SK-N-SH (cell line): ENCODE data around the gene MAPT. TPM values are rescaled to one million over a fixed set of nuclear protein-coding genes. Genes with fewer than 3 reads are reported as not detected.
"Not testable (repeated sequence)": the region's sequence is repeated elsewhere in the genome, so short reads cannot be mapped to it uniquely, and the experiment has no call there.

Experiments used
- CTCF ChIA-PET: fragments of 300-600, 350-600 bp; formaldehyde crosslinking; extraction: SDS; loops from one replicate; lab custom pipeline; 2021; lab: Yijun Ruan, JAX
- POLR2A ChIA-PET: fragments of 350-600 bp; sonication (Branson Sonifier 250); formaldehyde crosslinking; extraction: SDS; loops from one replicate; lab custom pipeline; 2020; ENCODE audit warnings: antibody characterized with exemption, inconsistent platforms; lab: Yijun Ruan, JAX
- DNase-seq: peaks from one replicate; pipeline ENCODE4 v3.0.0; 2012
- H2AFZ ChIP-seq: fragments of 200-600 bp; sonication (generic); 2 replicates; pipeline ENCODE4 v1.8.1; 2016; ENCODE audit warnings: antibody characterized with exemption, mild to moderate bottlenecking, low read depth
- H3F3A ChIP-seq: fragments of 200-600 bp; sonication (generic); replicated peaks from 2 replicates; pipeline ENCODE3; 2016; ENCODE audit warnings: antibody characterized with exemption, mild to moderate bottlenecking; ENCODE audit not compliant: insufficient read depth
- H3K27ac ChIP-seq, 2 experiments: fragments of 200-500 bp in 1 of 2; fragments of 200-600 bp in 1 of 2; sonication (Bioruptor generic) in 1 of 2; sonication (generic), shearing (Covaris generic) in 1 of 2; 2 replicates each; pipeline versions ENCODE4 v1.5.1 to v1.6.1; 2014 to 2016; ENCODE audit warnings: low read depth in 2 of 2, inconsistent platforms in 1 of 2, low read length in 1 of 2, mild to moderate bottlenecking in 1 of 2, mixed read lengths in 1 of 2
- H3K27me3 ChIP-seq: fragments of 200-600 bp; sonication (generic), shearing (Covaris generic); 2 replicates; pipeline ENCODE4 v1.6.1; 2016; ENCODE audit warnings: mixed run types; ENCODE audit not compliant: insufficient read depth
- H3K36me3 ChIP-seq, 2 experiments: fragments of 200-500 bp in 1 of 2; fragments of 200-600 bp in 1 of 2; sonication (Bioruptor generic) in 1 of 2; sonication (generic) in 1 of 2; replicated peaks in 1 of 2; 2 replicates each; pipeline versions ENCODE3 to v1.5.1; 2014 to 2016; ENCODE audit warnings: low read length in 1 of 2, mild to moderate bottlenecking in 1 of 2; ENCODE audit not compliant: insufficient read depth in 2 of 2, control insufficient read depth in 1 of 2
- H3K4me1 ChIP-seq, 2 experiments: fragments of 200-500 bp in 1 of 2; fragments of 200-600 bp in 1 of 2; sonication (Bioruptor generic) in 1 of 2; sonication (generic), shearing (Covaris generic) in 1 of 2; 2 replicates each; pipeline versions ENCODE4 v1.5.1 to v1.6.1; 2014 to 2016; ENCODE audit warnings: low read depth in 1 of 2, low read length in 1 of 2, mixed run types in 1 of 2; ENCODE audit not compliant: insufficient read depth in 2 of 2, control insufficient read depth in 1 of 2
- H3K4me2 ChIP-seq: fragments of 200-600 bp; sonication (generic), shearing (Covaris generic); 2 replicates; pipeline ENCODE4 v1.6.1; 2017; ENCODE audit warnings: mixed run types
- H3K4me3 ChIP-seq, 2 experiments: fragments of 200-500 bp in 1 of 2; fragments of 200-600 bp in 1 of 2; sonication (Bioruptor generic) in 1 of 2; sonication (generic), shearing (Covaris generic) in 1 of 2; 2 replicates each; pipeline versions ENCODE4 v1.5.1 to v1.8.1; 2014 to 2016; ENCODE audit warnings: low read depth in 2 of 2, inconsistent platforms in 1 of 2, low read length in 1 of 2, mild to moderate bottlenecking in 1 of 2, mixed read lengths in 1 of 2, moderate library complexity in 1 of 2
- H3K79me2 ChIP-seq: fragments of 200-600 bp; sonication (generic); 2 replicates; pipeline ENCODE4 v1.8.1; 2017; ENCODE audit warnings: mild to moderate bottlenecking; ENCODE audit not compliant: insufficient read depth
- H3K9ac ChIP-seq: fragments of 200-600 bp; sonication (generic); 2 replicates; pipeline ENCODE4 v1.6.1; 2017; ENCODE audit warnings: mixed run types
- H3K9me2 ChIP-seq: fragments of 200-600 bp; sonication (generic); 2 replicates; pipeline ENCODE4 v1.6.1; 2017; ENCODE audit warnings: mixed run types
- H3K9me3 ChIP-seq: fragments of 200-600 bp; sonication (generic); 2 replicates; pipeline ENCODE4 v1.6.1; 2017; ENCODE audit warnings: mixed run types, mild to moderate bottlenecking, moderate library complexity
- H4K20me1 ChIP-seq: fragments of 200-600 bp; sonication (generic); 2 replicates; pipeline ENCODE4 v1.6.1; 2017; ENCODE audit warnings: mild to moderate bottlenecking, mixed run types; ENCODE audit not compliant: insufficient read depth
- ELF1 ChIP-seq: IDR thresholded peaks from 2 replicates; pipeline ENCODE4 v1.4.0; 2012
- EP300 ChIP-seq, 2 experiments: IDR thresholded peaks; 2 replicates each; pipeline versions ENCODE4 v1.4.0 to v1.6.1; 2012; ENCODE audit warnings: borderline replicate concordance in 1 of 2, low read depth in 1 of 2, low read length in 1 of 2
- GABPA ChIP-seq: IDR thresholded peaks from 2 replicates; pipeline ENCODE4 v1.4.0; 2012; ENCODE audit warnings: low read depth, mild to moderate bottlenecking
- GATA2 ChIP-seq: sonication (generic); formaldehyde crosslinking; IDR thresholded peaks from 2 replicates; pipeline ENCODE4 v1.5.0; 2020; ENCODE audit warnings: mild to moderate bottlenecking, missing genetic modification reagents
- NFIC ChIP-seq: IDR thresholded peaks from 2 replicates; pipeline ENCODE4 v1.4.0; 2012; ENCODE audit warnings: borderline replicate concordance
- NRF1 ChIP-seq: IDR thresholded peaks from 2 replicates; pipeline ENCODE4 v1.6.1; 2012; ENCODE audit warnings: low read depth, mild to moderate bottlenecking, low read length
- POLR2AphosphoS5 ChIP-seq: IDR thresholded peaks from 2 replicates; pipeline ENCODE4 v1.6.1; 2012; ENCODE audit warnings: low read depth, low read length
- RAD21 ChIP-seq: IDR thresholded peaks from 2 replicates; pipeline ENCODE4 v1.6.1; 2012; ENCODE audit warnings: mild to moderate bottlenecking, low read length
- RXRA ChIP-seq: IDR thresholded peaks from 2 replicates; pipeline ENCODE4 v1.4.0; 2012; ENCODE audit warnings: low read depth, mild to moderate bottlenecking, borderline replicate concordance
- SIN3A ChIP-seq: IDR thresholded peaks from 2 replicates; pipeline ENCODE4 v1.6.1; 2012; ENCODE audit warnings: low read depth, mild to moderate bottlenecking, low read length, moderate library complexity, borderline replicate concordance
- TEAD4 ChIP-seq: IDR thresholded peaks from 2 replicates; pipeline ENCODE4 v1.4.0; 2012; ENCODE audit warnings: mild to moderate bottlenecking, borderline replicate concordance; ENCODE audit not compliant: insufficient read depth
- ZBTB33 ChIP-seq: IDR thresholded peaks from 2 replicates; pipeline ENCODE4 v1.4.0; 2012; ENCODE audit warnings: low read depth, borderline replicate concordance
- WGBS: methylation state at CpG from one replicate; pipeline ENCODE4 v1.1.6; 2017; ENCODE audit warnings: low lambda C conversion rate; 5-methylcytosine and 5-hydroxymethylcytosine counted together
- polyA plus RNA-seq, 3 experiments: library from polyadenylated mRNA; depleted of rRNA; stranded (reverse); fragments of >200 nt; gene quantifications; 2 replicates each; pipeline ENCODE4 v1.2.3, GENCODE V29; 2012
- TF ChIP-seq, protein P1 (sequence below): IDR thresholded peaks from 2 replicates; pipeline ENCODE4 v1.4.0; 2012; ENCODE audit warnings: low read depth
- TF ChIP-seq, protein P2 (sequence below): IDR thresholded peaks from 2 replicates; pipeline ENCODE4 v1.6.1; 2012; ENCODE audit warnings: mild to moderate bottlenecking, low read depth, low read length, moderate library complexity

The MAPT gene
- polyA plus RNA-seq, 1 of the 3 experiments (the other 2 are of a cell fraction) = 0.74 TPM

- peaks cover 0 to 4% of the 10 kb centered on the region in 2 experiments; a peak in 1 of 4 replicates for H3K4me1 ChIP-seq
- H3K9me2 ChIP-seq = no peaks in the 10 kb centered on the region
- no peak overlapping the region for H3K4me2 ChIP-seq
- POLR2A ChIA-PET = no interaction called here
- no peak overlapping the region for H3K4me3 ChIP-seq
- no peak overlapping the region for H3K9ac ChIP-seq
- H3K27ac ChIP-seq = no peak overlapping the region; a peak in 1 of 4 replicates
- no peak for DNase-seq
- CTCF ChIA-PET = interaction anchor here (0.6 to 2.3 kb wide), 4 partner anchors 8 to 266 kb away, joined by 3 to 8 read pairs (median 6); no protein-coding TSS in a partner anchor
- H3F3A ChIP-seq = no peaks in the 10 kb centered on the region
- no peak overlapping the region for H2AFZ ChIP-seq
- H3K9me3 ChIP-seq = no peaks in the 10 kb centered on the region
- no peaks in the 10 kb centered on the region for H3K79me2 ChIP-seq
- 97% methylated on average over 12 of the region's 12 CpGs for WGBS
- no peaks in the 10 kb centered on the region for H3K27me3 ChIP-seq
- H3K36me3 ChIP-seq = peaks cover 0 to 22% of the 10 kb centered on the region in 2 experiments
- no peak for TF ChIP-seq GATA2 (CRISPR knock-in tag)
- no peak for TF ChIP-seq ELF1
- no peak for TF ChIP-seq EP300 (IDR thresholded peaks at IDR 0.05; ENCODE audit: borderline replicate concordance in 1 of 2, low read depth in 1 of 2, low read length in 1 of 2)
- no peak for TF ChIP-seq RAD21
- TF ChIP-seq, protein P1, sequence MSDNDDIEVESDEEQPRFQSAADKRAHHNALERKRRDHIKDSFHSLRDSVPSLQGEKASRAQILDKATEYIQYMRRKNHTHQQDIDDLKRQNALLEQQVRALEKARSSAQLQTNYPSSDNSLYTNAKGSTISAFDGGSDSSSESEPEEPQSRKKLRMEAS = no peak
- TF ChIP-seq NFIC = no peak
- no peaks in the 10 kb centered on the region for H4K20me1 ChIP-seq
These were observed 126.6 kb downstream of the MAPT start for GRCh38 chr17:46020998-46021397.

GRCh38 chr17:46023366-46023765 is 129.0 kb downstream of the MAPT start:
- H3K27ac ChIP-seq, H2AFZ ChIP-seq, H3K9me3 ChIP-seq, POLR2A ChIA-PET, H3K27me3 ChIP-seq, H3K9me2 ChIP-seq, H3K79me2 ChIP-seq, H4K20me1 ChIP-seq, H3K4me2 ChIP-seq, H3K4me3 ChIP-seq, H3F3A ChIP-seq, H3K9ac ChIP-seq, DNase-seq: not testable (repeated sequence)
- peaks cover 0 to 14% of the 10 kb centered on the region in 2 experiments; a peak in 1 of 4 replicates for H3K4me1 ChIP-seq
- H3K36me3 ChIP-seq = peaks cover 12 to 46% of the 10 kb centered on the region in 2 experiments
- WGBS = 99% methylated on average over 7 of the region's 7 CpGs
- CTCF ChIA-PET = interaction anchor here (1.8 to 3.0 kb wide), 3 partner anchors 10 to 21 kb away, joined by 4 to 10 read pairs (median 6); no protein-coding TSS in a partner anchor

GRCh38 chr17:46023783-46024388 is 129.5 kb downstream of the MAPT start:
- Histone ChIP-seq H4K20me1 (peaks cover 4% of the 10 kb centered on the region; the same call in 1 of the 2 replicates), H2AFZ (no peak overlapping the region), H3K4me2 (no peak overlapping the region), H3K79me2 (no peaks in the 10 kb centered on the region), H3K9me2 (no peaks in the 10 kb centered on the region), H3K4me3 (no peak overlapping the region), H3K4me1 (peaks cover 0 to 14% of the 10 kb centered on the region in 2 experiments; a peak in 1 of 4 replicates), H3K36me3 (peaks cover 18 to 51% of the 10 kb centered on the region in 2 experiments), H3K27me3 (no peaks in the 10 kb centered on the region), H3K9ac (no peak overlapping the region), H3F3A (peaks cover 3% of the 10 kb centered on the region), H3K9me3 (no peaks in the 10 kb centered on the region), H3K27ac (no peak overlapping the region)
- POLR2A ChIA-PET = no interaction called here
- CTCF ChIA-PET = interaction anchor here (1.8 to 3.0 kb wide), 3 partner anchors 10 to 21 kb away, joined by 4 to 10 read pairs (median 6); no protein-coding TSS in a partner anchor
- DNase-seq = no peak
- WGBS = 97% methylated on average over 24 of the region's 24 CpGs
- TF ChIP-seq, protein P1 = no peak
- no peak for TF ChIP-seq TEAD4
- no peak for TF ChIP-seq RAD21
- no peak for TF ChIP-seq ELF1
- TF ChIP-seq ZBTB33 = no peak
- TF ChIP-seq POLR2AphosphoS5 = no peak
- TF ChIP-seq, protein P2, sequence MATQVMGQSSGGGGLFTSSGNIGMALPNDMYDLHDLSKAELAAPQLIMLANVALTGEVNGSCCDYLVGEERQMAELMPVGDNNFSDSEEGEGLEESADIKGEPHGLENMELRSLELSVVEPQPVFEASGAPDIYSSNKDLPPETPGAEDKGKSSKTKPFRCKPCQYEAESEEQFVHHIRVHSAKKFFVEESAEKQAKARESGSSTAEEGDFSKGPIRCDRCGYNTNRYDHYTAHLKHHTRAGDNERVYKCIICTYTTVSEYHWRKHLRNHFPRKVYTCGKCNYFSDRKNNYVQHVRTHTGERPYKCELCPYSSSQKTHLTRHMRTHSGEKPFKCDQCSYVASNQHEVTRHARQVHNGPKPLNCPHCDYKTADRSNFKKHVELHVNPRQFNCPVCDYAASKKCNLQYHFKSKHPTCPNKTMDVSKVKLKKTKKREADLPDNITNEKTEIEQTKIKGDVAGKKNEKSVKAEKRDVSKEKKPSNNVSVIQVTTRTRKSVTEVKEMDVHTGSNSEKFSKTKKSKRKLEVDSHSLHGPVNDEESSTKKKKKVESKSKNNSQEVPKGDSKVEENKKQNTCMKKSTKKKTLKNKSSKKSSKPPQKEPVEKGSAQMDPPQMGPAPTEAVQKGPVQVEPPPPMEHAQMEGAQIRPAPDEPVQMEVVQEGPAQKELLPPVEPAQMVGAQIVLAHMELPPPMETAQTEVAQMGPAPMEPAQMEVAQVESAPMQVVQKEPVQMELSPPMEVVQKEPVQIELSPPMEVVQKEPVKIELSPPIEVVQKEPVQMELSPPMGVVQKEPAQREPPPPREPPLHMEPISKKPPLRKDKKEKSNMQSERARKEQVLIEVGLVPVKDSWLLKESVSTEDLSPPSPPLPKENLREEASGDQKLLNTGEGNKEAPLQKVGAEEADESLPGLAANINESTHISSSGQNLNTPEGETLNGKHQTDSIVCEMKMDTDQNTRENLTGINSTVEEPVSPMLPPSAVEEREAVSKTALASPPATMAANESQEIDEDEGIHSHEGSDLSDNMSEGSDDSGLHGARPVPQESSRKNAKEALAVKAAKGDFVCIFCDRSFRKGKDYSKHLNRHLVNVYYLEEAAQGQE = no peak
- no peak for TF ChIP-seq NRF1
- no peak for TF ChIP-seq SIN3A
- no peak for TF ChIP-seq RXRA
- no peak for TF ChIP-seq GABPA
- TF ChIP-seq GATA2 (CRISPR knock-in tag) = no peak
- TF ChIP-seq EP300 (IDR thresholded peaks at IDR 0.05; ENCODE audit: borderline replicate concordance in 1 of 2, low read depth in 1 of 2, low read length in 1 of 2) = no peak
